Loucy (cell line): Measurements from ENCODE around the gene BMAL1.

Source experiments
- H2AFZ ChIP-seq: fragments of 200-600 bp; sonication (generic); 2 replicates; pipeline ENCODE4 v1.6.0; 2016; ENCODE audit warnings: antibody characterized with exemption, mild to moderate bottlenecking, low read length, moderate library complexity
- H3F3A ChIP-seq: fragments of 200-600 bp; 2 replicates; pipeline ENCODE4 v1.6.0; 2016; ENCODE audit warnings: antibody characterized with exemption, low read depth, mild to moderate bottlenecking
- H3K27me3 ChIP-seq: fragments of 200-600 bp; sonication (generic); 2 replicates; pipeline ENCODE4 v1.6.1; 2014; ENCODE audit warnings: low read length, mild to moderate bottlenecking; ENCODE audit not compliant: insufficient read depth, poor library complexity, severe bottlenecking
- H3K36me3 ChIP-seq: fragments of 200-600 bp; sonication (generic); 2 replicates; pipeline ENCODE4 v1.6.1; 2016; ENCODE audit warnings: low read length; ENCODE audit not compliant: insufficient read depth
- H3K4me1 ChIP-seq: fragments of 200-600 bp; sonication (generic); 2 replicates; pipeline ENCODE4 v1.5.1; 2014; ENCODE audit warnings: low read length, mild to moderate bottlenecking; ENCODE audit not compliant: insufficient read depth, poor library complexity, severe bottlenecking
- H3K4me2 ChIP-seq: fragments of 200-600 bp; sonication (generic); 2 replicates; pipeline ENCODE4 v1.6.0; 2014; ENCODE audit warnings: antibody characterized with exemption, low read length, low read depth, mild to moderate bottlenecking; ENCODE audit not compliant: poor library complexity, severe bottlenecking
- H3K4me3 ChIP-seq: fragments of 200-600 bp; sonication (generic); 2 replicates; pipeline ENCODE4 v1.5.1; 2014; ENCODE audit warnings: low read length, mild to moderate bottlenecking, mixed read lengths; ENCODE audit not compliant: poor library complexity, severe bottlenecking
- H3K79me2 ChIP-seq: fragments of 200-600 bp; sonication (generic); 2 replicates; pipeline ENCODE4 v1.6.1; 2014; ENCODE audit warnings: low read length; ENCODE audit not compliant: insufficient read depth
- H3K9ac ChIP-seq: fragments of 200-600 bp; sonication (generic); 2 replicates; pipeline ENCODE4 v1.6.0; 2014; ENCODE audit warnings: mild to moderate bottlenecking, low read depth, low read length, moderate library complexity; ENCODE audit not compliant: poor library complexity, severe bottlenecking
- H3K9me2 ChIP-seq: fragments of 200-600 bp; sonication (generic); replicated peaks from 2 replicates; pipeline ENCODE4 v1.6.1; 2016; ENCODE audit warnings: low read depth, low read length, mixed read lengths
- H3K9me3 ChIP-seq: fragments of 200-600 bp; sonication (generic); 2 replicates; pipeline ENCODE4 v1.6.1; 2014; ENCODE audit warnings: mild to moderate bottlenecking, antibody characterized with exemption, low read length, low read depth; ENCODE audit not compliant: insufficient read depth
- H4K20me1 ChIP-seq: fragments of 200-600 bp; sonication (generic); 2 replicates; pipeline ENCODE4 v1.6.0; 2014; ENCODE audit warnings: antibody characterized with exemption, low read length, mild to moderate bottlenecking; ENCODE audit not compliant: insufficient read depth, poor library complexity, severe bottlenecking
- CTCF ChIP-seq: fragments of 200-600 bp; sonication (generic); conservative IDR thresholded peaks from 2 replicates; pipeline ENCODE4 v1.5.1; 2014; ENCODE audit warnings: mild to moderate bottlenecking, antibody characterized with exemption, low read length
- EZH2phosphoT487 ChIP-seq: fragments of 200-600 bp; IDR thresholded peaks from 2 replicates; pipeline ENCODE4 v1.6.1; 2018; ENCODE audit warnings: antibody characterized with exemption, mild to moderate bottlenecking, moderate library complexity, borderline replicate concordance

BMAL1 gene

GRCh38 chr11:13279487-13279834 is 1.9 kb downstream of the BMAL1 start:
- H3K9ac ChIP-seq: no peak overlapping the region
- no peaks in the 10 kb centered on the region for H3K79me2 ChIP-seq
- H3K27me3 ChIP-seq: no peaks in the 10 kb centered on the region
- no peak overlapping the region for H3K4me3 ChIP-seq
- H3K4me2 ChIP-seq: no peak overlapping the region
- no peaks in the 10 kb centered on the region for H3K36me3 ChIP-seq
- H3F3A ChIP-seq: no peaks in the 10 kb centered on the region
- H3K9me3 ChIP-seq: no peaks in the 10 kb centered on the region
- no peaks in the 10 kb centered on the region for H3K9me2 ChIP-seq
- H3K4me1 ChIP-seq: no peaks in the 10 kb centered on the region
- no peaks in the 10 kb centered on the region for H4K20me1 ChIP-seq
- TF ChIP-seq CTCF (no peak), EZH2phosphoT487 (no peak)
- H2AFZ ChIP-seq: no peak overlapping the region

GRCh38 chr11:13280092-13280722 is 2.6 kb downstream of the BMAL1 start:
- Histone ChIP-seq H3K4me1 (no peaks in the 10 kb centered on the region), H3F3A (no peaks in the 10 kb centered on the region), H3K9me3 (no peaks in the 10 kb centered on the region), H3K36me3 (no peaks in the 10 kb centered on the region), H3K79me2 (no peaks in the 10 kb centered on the region), H3K9ac (no peak overlapping the region), H4K20me1 (no peaks in the 10 kb centered on the region), H3K4me2 (no peak overlapping the region), H3K4me3 (no peak overlapping the region), H3K9me2 (no peaks in the 10 kb centered on the region), H3K27me3 (no peaks in the 10 kb centered on the region), H2AFZ (no peak overlapping the region)
- TF ChIP-seq CTCF (no peak), EZH2phosphoT487 (no peak)

GRCh38 chr11:13280777-13281176 is 3.2 kb downstream of the BMAL1 start:
- no peaks in the 10 kb centered on the region for H3K79me2 ChIP-seq

More at GRCh38 chr11:13280777-13281176, 3.2 kb downstream of the BMAL1 start:
- Histone ChIP-seq H3K4me2 (no peak overlapping the region), H3K9me3 (no peaks in the 10 kb centered on the region), H2AFZ (no peak overlapping the region), H3K9me2 (no peaks in the 10 kb centered on the region), H3K36me3 (no peaks in the 10 kb centered on the region), H4K20me1 (no peaks in the 10 kb centered on the region), H3F3A (no peaks in the 10 kb centered on the region), H3K4me3 (no peak overlapping the region), H3K4me1 (no peaks in the 10 kb centered on the region), H3K27me3 (no peaks in the 10 kb centered on the region), H3K9ac (no peak overlapping the region)
- TF ChIP-seq EZH2phosphoT487: no peak
- no peak for TF ChIP-seq CTCF
